Measurements from ENCODE around the gene GEN1. TPM values are rescaled to one million over a fixed set of nuclear protein-coding genes. Genes with fewer than 3 reads are reported as not detected.

Gene GEN1
- 10 to 100 TPM in 4 of 5 donors, 1 to 10 TPM in 1; 9.5 to 34.1 (median 20.1) TPM for polyA plus RNA-seq (ENCODE audit: insufficient read depth in 1 of 5, insufficient read length in 5 of 5, low replicate concordance in 1 of 5)
- long read RNA-seq, donor 1, transcript GEN1-208 (1 exons, 1,864 nt), result major isoform, 14 of 15 reads
- long read RNA-seq, donor 1, partial matches to known transcripts, result 0 of 15 reads
- long read RNA-seq, donor 1, other reads (novel, unspliced or antisense), result 0 of 15 reads
- long read RNA-seq, donor 2, partial matches to known transcripts, result 0 of 3 reads
- long read RNA-seq, donor 2, other reads (novel, unspliced or antisense), result 0 of 3 reads
- long read RNA-seq, donor 3, full-length matches to known transcripts, result 6 of 6 reads
- long read RNA-seq, donor 3, partial matches to known transcripts, result 0 of 6 reads
- long read RNA-seq, donor 3, other reads (novel, unspliced or antisense), result 0 of 6 reads
- long read RNA-seq, donor 4, partial matches to known transcripts, result 0 of 4 reads
- long read RNA-seq, donor 4, other reads (novel, unspliced or antisense), result 0 of 4 reads
- long read RNA-seq, donor 5, full-length matches to known transcripts, result 13 of 13 reads
- long read RNA-seq, donor 5, partial matches to known transcripts, result 0 of 13 reads
- long read RNA-seq, donor 5, other reads (novel, unspliced or antisense), result 0 of 13 reads
- long read RNA-seq, donor 6, partial matches to known transcripts, result 0 of 5 reads
- long read RNA-seq, donor 6, other reads (novel, unspliced or antisense), result 0 of 5 reads
- long read RNA-seq, donor 7, partial matches to known transcripts, result 0 of 2 reads
- long read RNA-seq, donor 7, other reads (novel, unspliced or antisense), result 0 of 2 reads
- long read RNA-seq, donor 8, partial matches to known transcripts, result 0 of 3 reads
- long read RNA-seq, donor 8, other reads (novel, unspliced or antisense), result 0 of 3 reads

GRCh38 chr2:17753803-17754663 lies at the start of gene GEN1, which contains the start of gene SMC6:
Gene GEN1 (plus strand): TSS chr2:17754138. CDS start chr2:17759944, 5,806 bp downstream.
Gene SMC6 (minus strand): TSS chr2:17753810. CDS start chr2:17745946, 7,864 bp downstream.
- peak; percentile 93 to 94 for DNase-seq

GRCh38 chr2:17706845-17707244 lies 47.1 kb upstream of the GEN1 start:
- no peak for DNase-seq

GRCh38 chr2:17708501-17708900 lies 45.4 kb upstream of the GEN1 start:
- DNase-seq, result no peak

- no peak for DNase-seq
These were observed 44.0 kb upstream of the GEN1 start for GRCh38 chr2:17709897-17710296.

- DNase-seq, result no peak
These were observed 43.2 kb upstream of the GEN1 start for GRCh38 chr2:17710547-17711248.

GRCh38 chr2:17713291-17713690 lies 40.6 kb upstream of the GEN1 start:
- DNase-seq, result no peak

GRCh38 chr2:17717666-17718065 lies 36.3 kb upstream of the GEN1 start:
- DNase-seq, result no peak

GRCh38 chr2:17718689-17719088 lies 35.2 kb upstream of the GEN1 start:
- DNase-seq, result no peak

- DNase-seq, result no peak
These were observed 34.2 kb upstream of the GEN1 start for GRCh38 chr2:17719562-17720371.

- DNase-seq, result no peak
These were observed 25.7 kb upstream of the GEN1 start for GRCh38 chr2:17728210-17728609.

GRCh38 chr2:17729880-17730279 lies 24.1 kb upstream of the GEN1 start:
- DNase-seq, result no peak

- no peak for DNase-seq
These were observed 20.3 kb upstream of the GEN1 start for GRCh38 chr2:17733599-17733998.

GRCh38 chr2:17735864-17736263 lies 18.1 kb upstream of the GEN1 start:
- no peak for DNase-seq

- no peak for DNase-seq
These were observed 16.9 kb upstream of the GEN1 start for GRCh38 chr2:17736989-17737388.

- DNase-seq, result no peak
These were observed 13.7 kb upstream of the GEN1 start for GRCh38 chr2:17740203-17740602.

- no peak for DNase-seq
These were observed 6.1 kb upstream of the GEN1 start for GRCh38 chr2:17747684-17748452.

- no peak for DNase-seq
These were observed 5.2 kb upstream of the GEN1 start for GRCh38 chr2:17748745-17749144.

GRCh38 chr2:17749753-17750438 lies 4.0 kb upstream of the GEN1 start:
- no peak for DNase-seq

- DNase-seq, result no peak
These were observed 1.7 kb upstream of the GEN1 start for GRCh38 chr2:17752246-17752645.

Measured in right lung (tissue), 10 donors.